ENCODE data around the gene DEFB132.

Gene DEFB132

DNA sequence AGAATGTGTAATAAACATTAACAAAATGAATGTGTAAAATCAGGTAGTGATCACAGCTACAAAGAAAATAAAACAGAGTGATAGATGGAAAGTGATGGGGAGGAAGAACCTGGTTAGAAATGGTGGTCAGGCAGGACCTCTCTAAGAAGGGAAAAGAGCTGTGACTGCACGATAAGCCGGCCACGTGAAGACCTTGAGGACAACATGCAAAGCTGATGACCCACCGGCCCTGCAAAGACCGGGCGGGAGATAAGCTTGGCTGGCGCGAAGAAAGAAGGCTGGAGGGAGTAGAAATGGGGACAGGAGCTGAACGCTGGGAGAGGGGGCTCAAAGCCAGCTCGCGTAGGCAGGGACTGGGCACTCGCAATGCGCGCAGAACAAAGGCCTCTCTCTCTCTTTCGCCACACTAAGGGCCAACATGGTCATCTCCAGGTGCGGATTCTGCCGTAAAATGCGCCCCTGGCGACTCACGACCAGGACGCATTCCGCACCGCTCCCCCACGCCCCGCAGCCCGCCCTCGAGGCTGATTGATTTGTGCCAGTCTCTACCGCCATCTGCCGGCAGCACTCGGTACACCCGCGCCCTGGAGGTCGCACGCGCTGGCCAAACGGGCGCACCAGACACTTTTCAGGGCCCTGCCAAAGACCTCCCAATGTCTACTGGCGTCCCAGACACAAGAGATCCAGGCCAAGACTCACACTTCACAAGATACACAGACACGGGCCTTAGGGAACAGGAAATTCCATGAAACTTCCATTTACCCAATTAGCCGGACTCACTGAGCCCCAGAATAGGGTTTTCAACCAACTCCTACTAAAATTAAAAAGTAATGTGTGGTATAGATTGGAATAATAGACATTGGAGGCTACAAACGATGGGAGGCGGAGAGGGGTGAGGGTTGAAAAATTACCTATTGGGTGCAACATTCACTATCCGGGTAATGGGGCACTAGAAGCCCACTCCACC lies 9.4 kb downstream of the DEFB132 start:
- DNase-seq: peak; percentile 81

DNA sequence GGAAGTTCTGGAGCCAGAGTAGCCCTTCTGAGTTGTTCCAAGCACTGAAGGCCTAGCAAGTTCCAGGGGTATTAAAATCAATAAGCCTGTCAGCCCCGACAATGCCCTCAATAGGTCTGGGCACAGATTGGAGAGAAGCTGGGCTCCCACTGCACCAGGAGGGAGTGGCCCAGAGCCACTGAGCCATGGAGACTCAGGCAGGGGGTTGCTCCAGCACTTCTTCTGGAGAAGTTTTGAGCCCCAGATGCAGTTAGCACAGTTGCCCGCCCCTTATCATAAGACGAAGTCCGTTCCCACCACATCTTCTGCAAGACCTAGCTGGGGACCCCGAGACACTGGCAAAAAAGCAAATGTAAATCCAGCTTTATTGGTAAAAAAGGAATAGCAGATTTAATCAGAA lies 13.0 kb downstream of the DEFB132 start:
- DNase-seq: no peak

DNA sequence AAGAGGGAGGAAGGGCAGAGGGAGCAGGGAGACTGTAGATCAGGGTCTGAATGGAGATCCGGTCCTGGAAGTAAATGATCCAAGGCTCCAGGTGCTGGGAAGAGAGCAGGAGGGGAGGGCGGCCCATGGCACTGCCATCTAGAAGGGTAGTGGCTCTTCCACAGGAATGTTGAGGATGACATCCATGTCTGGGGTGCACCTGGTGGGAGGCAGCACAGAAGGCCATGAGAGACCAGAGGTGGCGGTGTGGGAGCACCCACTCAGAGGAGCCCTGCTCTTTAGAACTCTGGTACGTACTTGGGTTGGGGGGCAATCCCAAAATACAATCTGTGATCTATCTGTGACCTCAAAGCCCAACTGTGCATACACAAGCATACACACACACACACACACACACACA lies 13.5 kb downstream of the DEFB132 start:
- no peak for DNase-seq

DNA sequence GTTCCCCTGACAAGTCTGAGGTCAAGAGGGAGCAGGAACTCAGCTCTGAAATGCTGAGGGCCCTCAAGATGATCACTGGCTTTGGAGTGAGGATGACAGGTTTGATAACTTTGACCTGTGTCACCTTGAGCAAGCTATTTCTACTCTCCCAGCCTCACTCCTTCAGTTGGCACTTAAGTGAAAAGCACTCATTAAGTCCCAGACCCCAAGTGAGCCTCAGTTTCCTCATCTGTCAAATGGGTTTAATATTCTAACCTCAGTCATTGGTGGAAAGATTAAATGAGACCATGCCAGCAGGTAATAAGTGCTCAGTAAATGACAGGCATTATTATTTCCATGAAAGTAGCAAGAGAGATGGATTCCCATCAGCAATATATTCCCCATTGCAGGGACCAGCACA lies 14.0 kb downstream of the DEFB132 start:
- no peak for DNase-seq

DNA sequence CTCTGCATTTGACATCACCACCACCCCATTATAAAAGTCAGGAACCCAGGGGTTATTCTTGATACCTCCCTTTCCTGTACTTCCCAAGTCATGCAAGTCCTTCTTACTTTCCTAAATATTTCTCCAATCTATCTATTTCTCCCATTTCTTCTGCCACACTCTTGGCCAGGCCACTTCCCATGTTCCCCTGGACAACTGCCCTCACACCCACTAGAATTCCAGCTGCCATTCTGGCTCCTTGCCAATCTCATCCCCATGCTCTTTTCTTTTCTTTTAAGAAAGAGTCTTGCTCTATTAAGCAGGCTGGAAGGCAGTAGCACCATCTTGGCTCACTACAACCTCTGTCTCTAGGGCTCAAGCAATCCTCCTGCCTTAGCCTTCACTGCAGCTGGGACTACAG lies 15.2 kb downstream of the DEFB132 start:
- DNase-seq: no peak

DNA sequence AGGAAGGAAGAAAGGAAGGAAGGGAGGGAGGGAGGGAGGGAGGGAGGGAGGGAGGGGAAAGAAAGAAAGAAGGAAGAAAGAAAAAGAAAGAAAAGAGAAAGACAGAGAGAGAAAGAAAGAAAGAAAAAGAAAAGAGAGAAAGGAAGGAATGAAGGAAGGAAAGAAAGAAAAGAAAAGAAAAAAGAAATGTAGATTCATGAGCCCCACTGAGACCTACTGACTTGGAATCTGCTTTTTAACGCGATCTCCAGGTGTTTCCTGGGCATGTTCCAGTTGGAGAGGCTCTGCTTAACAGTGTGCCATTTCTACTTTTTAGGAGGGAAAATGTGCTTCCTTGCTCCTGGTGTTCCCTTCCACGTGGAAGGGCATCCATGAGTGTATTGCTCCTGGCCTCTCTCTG lies 16.4 kb downstream of the DEFB132 start:
- no peak for DNase-seq

DNA sequence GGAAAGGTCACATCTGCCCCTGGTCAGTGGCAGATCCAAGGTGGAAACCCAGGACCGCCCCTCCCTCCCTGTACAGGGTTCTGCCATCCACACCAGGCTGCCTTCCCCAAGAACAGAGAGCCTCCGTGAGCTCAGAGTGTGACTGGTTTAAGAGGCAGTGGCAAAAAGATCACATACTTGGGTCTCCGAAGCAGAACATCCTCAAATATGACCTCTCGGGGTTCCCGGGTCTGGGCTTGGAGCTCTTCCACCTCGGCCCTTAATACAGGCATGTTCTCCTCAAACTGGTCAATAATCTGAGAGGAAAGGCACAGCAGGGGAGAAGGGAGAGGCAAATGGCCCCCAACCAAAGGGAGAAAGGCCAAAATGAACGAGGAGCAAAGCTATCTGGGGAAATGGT lies 18.3 kb downstream of the DEFB132 start:
- DNase-seq: no peak

DNA sequence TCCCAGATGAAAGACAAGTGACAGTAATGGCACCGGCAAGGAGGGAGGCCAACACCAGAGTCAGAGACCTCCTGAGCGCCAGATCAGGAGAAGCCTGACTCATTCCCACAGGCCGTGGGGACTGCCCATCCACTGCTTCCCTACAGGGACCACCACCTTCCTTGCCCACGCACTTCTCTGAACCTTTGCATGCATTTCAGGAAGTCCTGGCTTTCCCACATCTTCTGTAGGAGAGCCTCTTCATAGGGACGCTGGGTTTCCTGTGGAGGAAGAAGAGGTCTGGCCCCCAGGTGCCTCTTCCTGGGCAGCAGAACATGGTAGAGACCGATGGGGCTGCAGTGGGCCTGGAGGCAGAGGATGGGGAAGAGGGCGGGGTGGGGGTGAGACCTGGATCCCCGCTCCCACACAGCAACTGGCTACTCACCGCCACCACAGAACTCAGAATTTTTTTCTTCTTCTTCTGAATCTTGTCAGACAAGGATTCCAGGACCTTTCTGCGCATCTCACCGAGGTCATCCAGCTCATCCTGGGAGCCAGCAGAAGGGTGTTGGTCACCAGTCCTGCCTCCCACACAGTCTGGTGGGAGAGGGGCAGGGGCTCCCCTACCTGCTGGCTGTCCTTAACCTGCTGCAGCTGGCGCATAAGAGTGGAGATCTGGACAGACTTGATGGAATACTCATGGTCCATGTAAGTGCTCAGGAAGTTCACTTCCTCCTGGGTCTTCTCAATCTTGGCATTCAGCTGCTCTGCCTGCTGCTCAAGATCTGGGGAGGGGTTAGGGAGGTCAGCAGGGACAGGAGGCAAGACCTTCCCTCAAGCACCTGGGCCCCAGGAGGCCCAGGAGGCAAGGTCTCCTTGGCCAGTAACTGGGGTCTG lies 19.3 kb downstream of the DEFB132 start:
- no peak for DNase-seq

DNA sequence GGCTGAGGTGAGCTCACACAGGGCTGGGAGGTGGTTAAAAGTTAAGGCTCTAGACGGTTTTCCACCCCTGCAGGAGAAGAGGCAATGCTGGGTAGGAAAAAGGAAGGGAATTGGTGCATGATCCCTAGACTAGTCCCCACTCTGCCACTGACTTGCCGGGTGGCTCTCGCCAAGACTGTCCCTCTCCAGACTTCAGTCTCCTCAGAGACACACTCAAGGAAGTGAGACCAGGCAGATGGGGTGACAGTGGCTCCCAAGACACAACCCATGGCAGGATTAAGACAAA lies 19.9 kb downstream of the DEFB132 start:
- DNase-seq: no peak

DNA sequence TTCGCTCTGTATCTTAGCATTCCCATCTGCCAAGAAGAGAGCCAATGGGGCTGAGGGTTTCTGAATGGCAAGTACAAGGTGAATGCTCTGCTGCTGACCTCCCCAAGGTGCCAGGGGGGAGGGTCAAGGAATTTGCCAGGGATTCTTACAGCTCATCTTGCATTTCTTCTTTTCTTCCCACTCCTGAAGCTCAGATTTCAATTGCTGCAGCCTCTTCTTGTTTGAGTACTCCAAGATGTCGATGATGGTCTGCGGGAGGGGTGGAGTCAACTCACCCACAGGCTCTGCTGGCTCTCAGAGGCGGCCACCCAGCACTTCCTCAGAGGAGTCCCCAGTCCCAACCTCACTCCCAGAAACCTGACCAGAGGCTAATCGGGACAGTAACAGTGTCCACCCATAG lies 20.7 kb downstream of the DEFB132 start:
- DNase-seq: no peak

DNA sequence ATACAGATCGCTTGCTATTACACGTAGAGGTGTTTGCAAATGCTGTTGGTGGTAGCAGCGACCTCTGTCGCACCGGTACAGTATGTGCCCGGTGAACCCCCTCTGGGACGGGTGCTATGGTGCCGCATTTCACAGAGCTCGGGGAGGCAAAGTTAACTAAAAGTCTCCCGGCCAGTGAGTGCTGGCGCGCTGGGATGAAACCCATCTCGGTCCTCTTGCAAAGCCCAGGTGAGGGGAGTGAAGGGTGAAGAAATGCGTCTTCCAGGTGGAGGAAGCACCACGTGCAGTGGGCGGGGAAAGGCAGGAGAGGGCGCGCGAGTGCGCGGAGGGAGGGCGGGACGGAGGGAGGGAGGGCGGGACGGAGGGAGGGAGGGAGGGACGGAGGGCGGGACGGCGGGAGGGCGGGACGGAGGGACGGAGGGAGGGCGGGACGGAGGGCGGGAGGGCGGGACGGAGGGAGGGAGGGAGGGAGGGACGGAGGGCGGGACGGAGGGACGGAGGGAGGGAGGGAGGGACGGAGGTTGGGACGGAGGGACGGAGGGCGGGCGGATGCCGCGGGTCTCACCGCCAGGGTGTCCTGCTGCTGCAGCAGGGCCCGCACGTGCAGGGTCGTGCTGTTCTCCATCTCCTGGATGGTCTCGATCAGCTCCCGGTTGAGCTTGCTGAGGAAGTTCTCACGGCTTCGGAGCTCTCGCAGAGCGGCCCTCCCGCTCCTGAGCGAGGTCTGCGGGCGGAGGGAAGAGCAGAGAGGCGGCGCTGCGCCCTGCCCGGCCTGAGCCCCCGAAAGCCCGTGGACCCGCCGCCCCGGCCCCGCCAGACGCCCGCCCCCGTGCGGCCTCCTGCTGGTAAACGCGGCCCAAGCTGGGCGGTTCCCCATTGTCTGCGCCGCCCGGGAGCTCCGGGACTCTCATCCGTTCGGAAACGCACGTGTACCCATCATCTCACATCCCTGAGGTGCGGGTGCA lies 21.4 kb downstream of the DEFB132 start:
- DNase-seq: no peak

DNA sequence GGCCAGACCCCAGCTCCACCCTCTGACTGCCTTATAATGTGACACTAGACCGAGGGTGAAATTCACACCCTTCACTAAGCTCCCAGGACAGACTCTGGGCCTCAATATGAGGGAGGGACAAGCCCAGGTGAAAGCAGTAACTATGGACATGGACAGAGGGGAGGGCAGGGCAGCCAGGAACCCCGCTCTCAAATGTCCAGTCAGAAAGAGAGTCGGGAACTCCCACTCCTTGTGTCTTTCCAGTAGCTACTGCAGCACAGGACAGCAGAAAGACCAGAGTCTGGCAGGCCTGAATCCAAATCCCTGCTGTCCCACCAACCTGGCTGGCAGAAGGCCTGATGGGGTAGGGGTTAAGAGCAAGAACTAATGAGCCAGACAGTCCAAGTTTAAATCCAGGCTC lies 26.6 kb downstream of the DEFB132 start:
- no peak for DNase-seq

DNA sequence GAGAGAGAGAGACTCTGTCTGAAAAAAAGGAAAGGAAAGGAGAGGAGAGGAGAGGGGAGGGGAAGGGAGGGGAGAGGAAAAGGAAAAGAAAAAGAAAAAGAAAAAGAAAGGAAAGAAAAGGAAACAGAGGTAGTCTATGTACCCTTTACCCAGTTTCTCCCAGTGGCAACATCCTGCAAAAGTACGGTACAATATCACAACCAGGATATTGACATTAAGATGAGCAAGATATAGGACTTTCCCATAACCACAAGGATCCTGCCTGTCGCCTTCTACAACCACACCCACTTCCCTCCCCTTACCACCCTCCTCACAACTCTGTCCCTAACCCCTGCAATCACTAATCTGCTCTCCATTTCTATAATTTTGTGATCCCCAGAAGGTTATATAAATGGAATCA lies 29.0 kb downstream of the DEFB132 start:
- DNase-seq: no peak

DNA sequence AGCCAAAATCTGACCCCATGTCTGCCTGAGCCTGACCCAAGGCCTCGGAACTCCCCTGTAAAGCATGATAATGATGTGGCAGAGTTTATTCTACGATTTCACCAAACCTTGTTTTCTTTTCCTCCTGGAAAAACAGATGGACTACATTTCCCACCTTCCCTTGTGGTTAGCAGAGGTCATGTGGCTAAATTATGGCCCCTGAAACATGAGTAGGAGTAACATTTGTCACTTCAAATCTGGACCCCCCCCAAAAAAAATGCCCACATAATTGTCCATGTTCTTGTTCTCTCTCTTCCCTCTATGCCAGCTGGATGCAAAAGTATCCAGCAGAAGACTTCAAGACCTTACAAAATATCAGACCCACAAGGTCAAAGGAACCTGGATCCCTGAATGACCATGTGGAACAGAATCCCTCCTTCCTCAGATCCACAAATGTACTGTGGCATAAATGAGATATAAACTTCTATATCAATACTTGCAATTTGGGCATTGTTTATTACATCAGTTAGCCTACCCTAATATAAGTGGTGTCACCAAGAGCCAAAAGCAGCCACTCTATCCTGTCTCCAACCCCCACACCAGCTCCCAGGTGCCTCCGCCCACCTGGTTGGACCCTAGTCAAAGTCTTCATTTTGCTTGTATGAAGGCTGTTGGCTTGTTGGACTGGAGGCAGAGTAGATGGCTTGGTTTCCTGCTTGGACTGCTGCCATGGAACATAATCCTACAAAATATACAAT lies 31.6 kb downstream of the DEFB132 start:
- DNase-seq: no peak

DNA sequence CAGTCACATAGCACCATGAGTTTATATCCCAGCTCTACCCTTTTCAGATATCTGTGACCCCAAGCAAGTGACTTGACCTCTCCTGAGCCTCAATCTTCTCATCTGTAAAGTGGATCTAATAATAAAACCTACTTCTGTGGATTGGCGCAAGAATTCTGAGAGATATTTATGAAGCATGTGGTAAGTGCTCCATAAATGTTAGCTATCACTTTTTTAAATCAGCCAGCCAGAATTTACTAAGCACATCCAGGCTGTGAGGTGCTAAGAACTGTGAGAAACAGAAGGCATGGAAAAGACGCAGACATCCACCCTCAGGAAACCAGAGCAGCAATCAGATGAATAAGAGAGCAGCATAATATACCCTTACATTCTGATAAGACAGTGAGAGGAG lies 32.2 kb downstream of the DEFB132 start:
- DNase-seq: no peak

DNA sequence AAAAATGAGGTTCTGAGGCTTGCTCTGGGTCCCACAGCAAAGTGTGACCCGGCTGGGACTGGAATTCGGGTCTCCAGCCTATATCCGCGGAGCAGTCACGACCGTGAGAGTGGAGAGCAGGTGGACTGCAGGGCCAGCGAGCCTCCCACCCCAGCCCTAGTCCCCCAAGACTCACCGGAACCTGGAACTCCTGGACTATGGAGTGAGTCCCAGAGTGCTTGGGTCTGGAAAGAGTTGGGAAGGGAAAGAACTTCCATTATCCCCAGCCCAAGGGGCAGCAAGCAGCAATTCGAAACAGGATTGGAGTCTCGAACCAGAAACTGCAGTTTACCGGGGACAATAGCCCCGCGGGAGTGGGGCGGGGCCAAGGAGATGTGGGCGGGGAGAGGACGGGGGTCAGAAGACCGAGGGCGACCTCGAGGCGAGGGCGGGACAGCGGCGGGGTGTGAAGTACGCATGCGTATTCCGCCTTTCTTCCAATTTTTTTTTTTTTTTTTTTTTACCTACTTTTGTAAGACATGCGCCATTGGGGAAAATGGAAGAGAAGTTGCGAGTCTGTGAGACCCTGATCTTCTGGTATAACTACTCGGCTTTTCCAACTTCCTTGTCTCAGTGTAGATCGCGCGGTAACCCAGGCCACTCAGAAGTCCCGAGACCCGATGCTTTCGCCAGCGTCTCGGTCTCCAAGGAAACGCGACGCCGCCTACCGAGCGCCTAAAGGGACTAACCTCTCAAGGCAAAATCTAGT lies 32.7 kb downstream of the DEFB132 start, which contains the start of gene C20orf96:
TSS of gene C20orf96 (minus strand) at position 667 of the 748 bp plus-strand sequence. CDS start at position 527, 140 bp downstream.
- peak; percentile 90 for DNase-seq

DNA sequence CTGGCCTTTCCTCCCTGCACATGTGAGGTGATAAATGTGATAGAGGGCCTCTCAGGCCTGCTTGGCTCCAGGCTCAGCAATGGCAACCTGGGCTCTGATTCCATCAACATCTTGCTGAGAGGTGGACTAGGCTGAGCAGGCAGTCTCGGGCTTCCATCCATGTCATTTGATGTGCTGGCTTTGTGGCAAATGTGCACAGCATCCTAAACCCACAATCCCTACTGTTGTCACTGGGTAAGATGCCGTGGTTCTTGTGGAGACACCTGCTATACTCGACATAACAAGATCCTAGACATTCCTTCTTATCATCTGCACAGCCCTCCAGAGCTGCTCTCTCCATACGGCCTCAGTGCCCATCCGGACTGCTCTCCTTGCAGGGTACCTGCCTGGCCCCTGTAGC lies 37.1 kb downstream of the DEFB132 start:
- DNase-seq: no peak

DNA sequence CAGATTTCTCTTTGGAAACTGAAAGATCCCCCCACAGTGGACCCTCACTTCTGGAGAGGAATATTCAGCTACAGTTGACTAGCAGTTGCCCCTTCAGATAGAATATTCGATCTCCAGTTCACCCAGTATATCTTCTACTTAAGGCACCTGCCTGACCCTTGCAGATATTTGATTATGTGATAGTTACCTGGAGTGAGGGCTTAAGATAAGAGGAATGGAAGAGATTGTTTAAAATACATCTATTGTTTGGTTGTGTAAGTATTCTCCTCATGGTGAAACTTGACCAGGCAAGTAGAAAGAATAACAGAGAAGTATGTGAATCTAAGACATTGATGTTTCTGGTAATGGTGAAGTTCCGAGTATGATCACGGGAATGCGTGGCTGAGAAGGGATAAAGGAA lies 38.3 kb downstream of the DEFB132 start:
- no peak for DNase-seq

DNA sequence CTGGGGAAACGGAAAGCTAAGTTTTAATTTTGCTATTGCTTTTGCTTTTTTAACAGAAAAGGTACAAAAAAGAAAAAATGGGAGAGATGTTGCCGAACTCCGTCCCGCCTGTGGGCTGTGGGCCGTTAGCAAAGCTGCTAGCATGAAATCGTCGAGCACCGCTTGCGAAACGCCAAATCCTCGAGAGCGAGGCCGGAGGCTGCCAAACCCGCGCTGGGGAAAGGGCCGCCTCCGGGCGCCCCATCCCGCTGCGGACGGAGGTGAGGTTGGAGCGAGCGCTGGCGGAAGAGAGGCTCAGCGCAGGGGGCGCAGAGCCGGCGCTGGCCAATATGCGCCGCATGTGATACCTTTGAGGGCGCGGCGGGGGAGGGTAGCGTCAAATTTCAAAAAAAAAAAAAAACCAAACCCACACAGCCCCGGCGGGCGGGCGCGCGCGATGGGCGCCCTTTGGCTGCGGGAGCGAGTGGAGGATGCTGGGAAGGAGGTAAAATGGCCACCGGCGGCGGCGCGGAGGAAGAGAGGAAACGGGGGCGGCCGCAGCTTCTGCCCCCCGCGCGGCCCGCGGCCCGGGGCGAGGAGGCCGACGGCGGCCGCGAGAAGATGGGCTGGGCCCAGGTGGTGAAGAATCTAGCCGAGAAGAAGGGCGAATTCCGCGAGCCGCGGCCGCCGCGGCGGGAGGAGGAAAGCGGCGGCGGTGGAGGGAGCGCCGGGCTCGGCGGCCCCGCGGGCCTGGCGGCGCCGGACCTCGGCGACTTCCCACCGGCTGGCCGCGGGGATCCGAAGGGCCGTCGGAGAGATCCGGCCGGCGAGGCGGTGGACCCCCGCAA lies 39.8 kb downstream of the DEFB132 start, which contains the start of gene ZCCHC3:
TSS of gene ZCCHC3 (plus strand) at position 473 of the 827 bp plus-strand sequence. CDS start at position 490, 17 bp downstream.
- peak; percentile 89 for DNase-seq
